CD4-positive, alpha-beta T cell treated with Interferon alpha-2 for 1 hour (primary cell): ENCODE results near the gene STK32B.

ENCODE experiments used
- DNase-seq, 2 donors: peaks; one replicate each; pipeline ENCODE4 v3.0.0-alpha.2; 2020 to 2022

The STK32B gene

GRCh38 chr4:5371415-5372190 lies 320.3 kb downstream of the STK32B start:
- no peak for DNase-seq

GRCh38 chr4:5372198-5372597 lies 320.9 kb downstream of the STK32B start:
- DNase-seq, result no peak

GRCh38 chr4:5373327-5373726 lies 322.0 kb downstream of the STK32B start:
- no peak for DNase-seq

GRCh38 chr4:5374592-5374991 lies 323.3 kb downstream of the STK32B start:
- no peak for DNase-seq

- DNase-seq, result no peak
These were observed 323.7 kb downstream of the STK32B start for GRCh38 chr4:5374994-5375393.

- no peak for DNase-seq
These were observed 324.7 kb downstream of the STK32B start for GRCh38 chr4:5376015-5376414.

GRCh38 chr4:5378002-5378401 lies 326.7 kb downstream of the STK32B start:
- DNase-seq, result no peak

GRCh38 chr4:5379895-5380294 lies 328.6 kb downstream of the STK32B start:
- DNase-seq, result no peak

GRCh38 chr4:5381961-5382441 lies 330.7 kb downstream of the STK32B start:
- no peak for DNase-seq

- DNase-seq, result no peak
These were observed 332.1 kb downstream of the STK32B start for GRCh38 chr4:5383191-5383980.

- no peak for DNase-seq
These were observed 334.5 kb downstream of the STK32B start for GRCh38 chr4:5385741-5386311.

GRCh38 chr4:5386921-5387320 lies 335.6 kb downstream of the STK32B start:
- no peak for DNase-seq

- DNase-seq, result no peak
These were observed 336.2 kb downstream of the STK32B start for GRCh38 chr4:5387457-5387856.

GRCh38 chr4:5389756-5390310 lies 338.6 kb downstream of the STK32B start:
- DNase-seq, result no peak

GRCh38 chr4:5391492-5391891 lies 340.2 kb downstream of the STK32B start:
- no peak for DNase-seq

- DNase-seq, result no peak
These were observed 342.7 kb downstream of the STK32B start for GRCh38 chr4:5393911-5394513.

- no peak for DNase-seq
These were observed 344.5 kb downstream of the STK32B start for GRCh38 chr4:5395781-5396180.

GRCh38 chr4:5398056-5398455 lies 346.8 kb downstream of the STK32B start:
- DNase-seq, result no peak

- no peak for DNase-seq
These were observed 347.8 kb downstream of the STK32B start for GRCh38 chr4:5399124-5399523.

GRCh38 chr4:5399790-5400421 lies 348.6 kb downstream of the STK32B start:
- no peak for DNase-seq

GRCh38 chr4:5403746-5404497 lies 352.6 kb downstream of the STK32B start:
- no peak for DNase-seq

GRCh38 chr4:5409237-5409636 lies 358.0 kb downstream of the STK32B start:
- no peak for DNase-seq
